ENCODE measurements around the gene AKAP13. TPM values are rescaled to one million over a fixed set of nuclear protein-coding genes. Genes with fewer than 3 reads are reported as not detected.

Gene AKAP13
- total RNA-seq, 1 experiment from 2014 or later = 47.3 TPM

- peak; percentile 81 for TF ChIP-seq CTCF (conservative IDR thresholded peaks at IDR 0.05)
- Histone ChIP-seq H3K27me3 (ENCODE audit: insufficient read depth, low read length) (no peaks in the 10 kb centered on the region), H3K23me2 (ENCODE audit: insufficient read length, low read depth, low read length, poor library complexity, severe bottlenecking) (no peaks in the 10 kb centered on the region), H3T11ph (ENCODE audit: low read length) (no peak overlapping the region), H2BK15ac (ENCODE audit: low read depth, low read length) (no peak overlapping the region), H2BK5ac (ENCODE audit: insufficient read length, low read length) (no peak overlapping the region), H3K9me3 (ENCODE audit: control insufficient read depth, low read depth, low read length) (peaks cover 5% of the 10 kb centered on the region), H3K79me1 (ENCODE audit: insufficient read depth, low read depth, low read length, poor library complexity, severe bottlenecking) (no peaks in the 10 kb centered on the region), H3K56ac (ENCODE audit: insufficient read length, low read depth, low read length) (no peak overlapping the region), H3K9ac (ENCODE audit: extremely low read depth, insufficient read length, low read length) (no peak overlapping the region), H3K79me2 (ENCODE audit: insufficient read depth, low read length) (no peaks in the 10 kb centered on the region), H3K18ac (ENCODE audit: insufficient read length, low read depth, low read length) (no peak overlapping the region), H4K5ac (ENCODE audit: insufficient read length, low read depth, low read length) (no peak overlapping the region), H2BK12ac (ENCODE audit: insufficient read length, low read depth, low read length) (no peak overlapping the region), H3K4me1 (ENCODE audit: insufficient read depth, low read length) (no peaks in the 10 kb centered on the region), H4K8ac (replicated peaks; ENCODE audit: insufficient read length, low read depth, low read length) (no peak overlapping the region), H3K27ac (ENCODE audit: insufficient read length, low read depth, low read length) (no peak overlapping the region), H2BK120ac (ENCODE audit: low read depth, low read length, poor library complexity, severe bottlenecking) (no peak overlapping the region), H3K14ac (ENCODE audit: insufficient read depth, low read length) (no peak overlapping the region), H3K4ac (ENCODE audit: low read depth, low read length) (no peak overlapping the region), H2AFZ (ENCODE audit: low read length) (no peak overlapping the region), H2AK5ac (ENCODE audit: insufficient read length, low read length) (no peak overlapping the region), H2BK20ac (ENCODE audit: low read depth, low read length, poor library complexity, severe bottlenecking) (no peak overlapping the region), H3K23ac (ENCODE audit: insufficient read length, low read depth, low read length) (no peak overlapping the region), H4K20me1 (ENCODE audit: control insufficient read depth, insufficient read depth, insufficient read length) (no peaks in the 10 kb centered on the region), H4K91ac (ENCODE audit: insufficient read length, low read depth, low read length) (no peak overlapping the region), H3K4me2 (ENCODE audit: insufficient read depth, insufficient read length, low read length) (no peak overlapping the region)
- no peak overlapping the region for H3K4me3 Mint-ChIP-seq
- DNase-seq = no peak
- no CpG with 5 or more reads among the region's 5 CpGs for WGBS (ENCODE audit: extremely low coverage, insufficient read length, low lambda C conversion rate)
- peaks cover 40 to 55% (median 54%) of the 10 kb centered on the region in 3 experiments for H3K36me3 Mint-ChIP-seq (ENCODE audit: insufficient read depth in 1 of 3, low read depth in 3 of 3)
- H3K4me1 Mint-ChIP-seq = no peaks in the 10 kb centered on the region
- no peaks in the 10 kb centered on the region for H3K27me3 Mint-ChIP-seq (ENCODE audit: low read depth)
- peaks cover 15 to 19% of the 10 kb centered on the region in 2 experiments for H3K9me3 Mint-ChIP-seq
- H3K27ac Mint-ChIP-seq = peak overlapping the region in 1 of 3 experiments; percentile 42; a peak in 2 of 7 replicates
Observed at GRCh38 chr15:85730001-85730820, 349.8 kb downstream of the AKAP13 start.
